Loucy (cell line): ENCODE data around the gene COL11A1.
"Not testable (repeated sequence)": the region's sequence is repeated elsewhere in the genome, so short reads cannot be mapped to it uniquely, and the experiment has no call there.

ENCODE experiments used
- H2AFZ ChIP-seq: fragments of 200-600 bp; sonication (generic); 2 replicates; pipeline ENCODE4 v1.6.0; 2016; ENCODE audit warnings: antibody characterized with exemption, mild to moderate bottlenecking, low read length, moderate library complexity
- H3F3A ChIP-seq: fragments of 200-600 bp; 2 replicates; pipeline ENCODE4 v1.6.0; 2016; ENCODE audit warnings: antibody characterized with exemption, low read depth, mild to moderate bottlenecking
- H3K27me3 ChIP-seq: fragments of 200-600 bp; sonication (generic); 2 replicates; pipeline ENCODE4 v1.6.1; 2014; ENCODE audit warnings: low read length, mild to moderate bottlenecking; ENCODE audit not compliant: insufficient read depth, poor library complexity, severe bottlenecking
- H3K36me3 ChIP-seq: fragments of 200-600 bp; sonication (generic); 2 replicates; pipeline ENCODE4 v1.6.1; 2016; ENCODE audit warnings: low read length; ENCODE audit not compliant: insufficient read depth
- H3K4me1 ChIP-seq: fragments of 200-600 bp; sonication (generic); 2 replicates; pipeline ENCODE4 v1.5.1; 2014; ENCODE audit warnings: low read length, mild to moderate bottlenecking; ENCODE audit not compliant: insufficient read depth, poor library complexity, severe bottlenecking
- H3K4me2 ChIP-seq: fragments of 200-600 bp; sonication (generic); 2 replicates; pipeline ENCODE4 v1.6.0; 2014; ENCODE audit warnings: antibody characterized with exemption, low read length, low read depth, mild to moderate bottlenecking; ENCODE audit not compliant: poor library complexity, severe bottlenecking
- H3K4me3 ChIP-seq: fragments of 200-600 bp; sonication (generic); 2 replicates; pipeline ENCODE4 v1.5.1; 2014; ENCODE audit warnings: low read length, mild to moderate bottlenecking, mixed read lengths; ENCODE audit not compliant: poor library complexity, severe bottlenecking
- H3K79me2 ChIP-seq: fragments of 200-600 bp; sonication (generic); 2 replicates; pipeline ENCODE4 v1.6.1; 2014; ENCODE audit warnings: low read length; ENCODE audit not compliant: insufficient read depth
- H3K9ac ChIP-seq: fragments of 200-600 bp; sonication (generic); 2 replicates; pipeline ENCODE4 v1.6.0; 2014; ENCODE audit warnings: mild to moderate bottlenecking, low read depth, low read length, moderate library complexity; ENCODE audit not compliant: poor library complexity, severe bottlenecking
- H3K9me2 ChIP-seq: fragments of 200-600 bp; sonication (generic); replicated peaks from 2 replicates; pipeline ENCODE4 v1.6.1; 2016; ENCODE audit warnings: low read depth, low read length, mixed read lengths
- H3K9me3 ChIP-seq: fragments of 200-600 bp; sonication (generic); 2 replicates; pipeline ENCODE4 v1.6.1; 2014; ENCODE audit warnings: mild to moderate bottlenecking, antibody characterized with exemption, low read length, low read depth; ENCODE audit not compliant: insufficient read depth
- H4K20me1 ChIP-seq: fragments of 200-600 bp; sonication (generic); 2 replicates; pipeline ENCODE4 v1.6.0; 2014; ENCODE audit warnings: antibody characterized with exemption, low read length, mild to moderate bottlenecking; ENCODE audit not compliant: insufficient read depth, poor library complexity, severe bottlenecking
- EZH2phosphoT487 ChIP-seq: fragments of 200-600 bp; IDR thresholded peaks from 2 replicates; pipeline ENCODE4 v1.6.1; 2018; ENCODE audit warnings: antibody characterized with exemption, mild to moderate bottlenecking, moderate library complexity, borderline replicate concordance
- TF ChIP-seq, protein P1 (sequence below): fragments of 200-600 bp; sonication (generic); conservative IDR thresholded peaks from 2 replicates; pipeline ENCODE4 v1.5.1; 2014; ENCODE audit warnings: mild to moderate bottlenecking, antibody characterized with exemption, low read length

Gene COL11A1

DNA sequence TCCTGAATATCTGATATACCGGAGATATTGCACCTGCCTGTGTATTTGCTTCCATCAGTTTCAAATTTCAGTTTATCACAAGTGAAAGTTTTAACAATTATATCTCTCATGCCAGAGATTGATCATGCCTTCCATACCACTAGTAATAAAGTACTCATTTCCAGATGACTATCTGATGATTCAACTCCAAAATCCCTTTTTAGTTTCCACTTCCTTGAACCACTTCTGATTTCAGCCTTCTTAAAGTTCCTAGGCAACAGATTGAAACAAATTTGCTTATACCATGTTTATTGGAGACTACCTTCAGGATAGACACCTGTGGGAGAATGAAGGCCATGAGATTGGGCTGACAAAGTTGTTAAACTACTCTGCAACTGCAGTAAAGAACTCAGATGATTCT is 21.5 kb upstream of the COL11A1 start:
- no peaks in the 10 kb centered on the region for H3K9me2 ChIP-seq

DNA sequence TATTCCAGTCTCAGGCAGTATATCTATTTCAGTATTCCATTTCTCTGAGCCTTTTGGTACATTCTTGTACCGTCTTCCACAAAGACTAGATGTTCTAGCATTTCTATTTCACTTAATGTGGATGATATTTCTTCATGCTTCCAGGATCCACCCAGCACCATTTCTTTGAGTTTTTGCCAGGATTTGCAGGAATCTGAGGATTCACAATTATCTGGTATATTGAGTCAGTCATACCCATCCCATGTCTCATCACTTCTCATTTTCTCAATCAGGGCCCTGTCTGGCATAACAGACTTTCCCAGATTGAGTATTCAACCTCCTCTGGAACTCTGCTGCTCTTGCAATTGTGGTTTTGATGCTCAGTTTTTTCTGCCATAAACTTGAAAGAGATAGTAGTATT is 20.9 kb upstream of the COL11A1 start:
- Histone ChIP-seq H3F3A (no peaks in the 10 kb centered on the region), H2AFZ (no peak overlapping the region), H3K79me2 (no peaks in the 10 kb centered on the region), H3K36me3 (no peaks in the 10 kb centered on the region), H3K27me3 (no peaks in the 10 kb centered on the region), H3K4me3 (no peak overlapping the region), H3K4me1 (no peaks in the 10 kb centered on the region), H3K9me2 (no peaks in the 10 kb centered on the region), H3K9me3 (no peaks in the 10 kb centered on the region), H3K4me2 (no peak overlapping the region), H3K9ac (no peak overlapping the region), H4K20me1 (no peaks in the 10 kb centered on the region)
- TF ChIP-seq, protein P1, sequence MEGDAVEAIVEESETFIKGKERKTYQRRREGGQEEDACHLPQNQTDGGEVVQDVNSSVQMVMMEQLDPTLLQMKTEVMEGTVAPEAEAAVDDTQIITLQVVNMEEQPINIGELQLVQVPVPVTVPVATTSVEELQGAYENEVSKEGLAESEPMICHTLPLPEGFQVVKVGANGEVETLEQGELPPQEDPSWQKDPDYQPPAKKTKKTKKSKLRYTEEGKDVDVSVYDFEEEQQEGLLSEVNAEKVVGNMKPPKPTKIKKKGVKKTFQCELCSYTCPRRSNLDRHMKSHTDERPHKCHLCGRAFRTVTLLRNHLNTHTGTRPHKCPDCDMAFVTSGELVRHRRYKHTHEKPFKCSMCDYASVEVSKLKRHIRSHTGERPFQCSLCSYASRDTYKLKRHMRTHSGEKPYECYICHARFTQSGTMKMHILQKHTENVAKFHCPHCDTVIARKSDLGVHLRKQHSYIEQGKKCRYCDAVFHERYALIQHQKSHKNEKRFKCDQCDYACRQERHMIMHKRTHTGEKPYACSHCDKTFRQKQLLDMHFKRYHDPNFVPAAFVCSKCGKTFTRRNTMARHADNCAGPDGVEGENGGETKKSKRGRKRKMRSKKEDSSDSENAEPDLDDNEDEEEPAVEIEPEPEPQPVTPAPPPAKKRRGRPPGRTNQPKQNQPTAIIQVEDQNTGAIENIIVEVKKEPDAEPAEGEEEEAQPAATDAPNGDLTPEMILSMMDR = no peak
- no peak for TF ChIP-seq EZH2phosphoT487

More for the DNA sequence above, 21.5 kb upstream of the COL11A1 start:
- H3K36me3 ChIP-seq = no peaks in the 10 kb centered on the region
- H3K27me3 ChIP-seq = no peaks in the 10 kb centered on the region
- H3F3A ChIP-seq = no peaks in the 10 kb centered on the region
- no peak overlapping the region for H3K4me2 ChIP-seq
- no peaks in the 10 kb centered on the region for H3K79me2 ChIP-seq
- no peak overlapping the region for H3K4me3 ChIP-seq
- no peak overlapping the region for H3K9ac ChIP-seq
- no peaks in the 10 kb centered on the region for H4K20me1 ChIP-seq
- H2AFZ ChIP-seq = no peak overlapping the region
- no peak for TF ChIP-seq EZH2phosphoT487
- TF ChIP-seq, protein P1 = no peak
- H3K9me3 ChIP-seq = no peaks in the 10 kb centered on the region
- H3K4me1 ChIP-seq = no peaks in the 10 kb centered on the region

GRCh38 chr1:103128256-103128655 is 19.9 kb upstream of the COL11A1 start:
- not testable (repeated sequence) for H2AFZ ChIP-seq, H3K9ac ChIP-seq, H3K36me3 ChIP-seq, H3F3A ChIP-seq, H3K79me2 ChIP-seq, H3K27me3 ChIP-seq, H3K9me3 ChIP-seq, H3K9me2 ChIP-seq, H3K4me2 ChIP-seq, H4K20me1 ChIP-seq, H3K4me3 ChIP-seq, H3K4me1 ChIP-seq

DNA sequence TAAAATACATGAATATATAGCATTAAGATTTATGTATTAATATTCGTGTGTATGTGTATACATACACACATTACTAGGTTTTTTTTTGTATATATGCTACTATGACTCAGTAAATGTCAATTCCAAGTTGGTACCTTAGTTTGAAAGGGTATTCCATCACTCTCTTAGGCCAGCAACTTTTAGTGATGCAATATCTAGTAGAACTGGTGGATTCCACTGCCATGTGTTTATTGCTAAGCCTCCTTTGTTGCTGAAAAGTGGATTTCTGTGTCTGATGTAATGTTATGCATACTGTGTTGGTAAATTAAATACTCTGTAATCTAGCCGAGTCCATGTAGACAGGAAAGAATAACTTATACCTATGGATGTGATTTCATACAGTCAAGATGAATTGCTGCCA is 16.9 kb upstream of the COL11A1 start:
- TF ChIP-seq, protein P1 = no peak
- no peak for TF ChIP-seq EZH2phosphoT487

More for the DNA sequence above, 16.9 kb upstream of the COL11A1 start:
- no peak overlapping the region for H3K4me3 ChIP-seq
- H4K20me1 ChIP-seq = no peaks in the 10 kb centered on the region
- H3K4me1 ChIP-seq = no peaks in the 10 kb centered on the region
- no peak overlapping the region for H3K4me2 ChIP-seq
- no peaks in the 10 kb centered on the region for H3K9me2 ChIP-seq
- no peak overlapping the region for H3K9ac ChIP-seq
- no peaks in the 10 kb centered on the region; the same call in 1 of the 2 replicates for H3K9me3 ChIP-seq
- no peaks in the 10 kb centered on the region for H3K36me3 ChIP-seq
- H3K27me3 ChIP-seq = no peaks in the 10 kb centered on the region
- no peaks in the 10 kb centered on the region for H3K79me2 ChIP-seq
- no peaks in the 10 kb centered on the region for H3F3A ChIP-seq
- no peak overlapping the region for H2AFZ ChIP-seq
